Measurements from ENCODE around the gene ENPP6. TPM values are rescaled to one million over a fixed set of nuclear protein-coding genes. Genes with fewer than 3 reads are reported as not detected.

The ENPP6 gene
- polyA plus RNA-seq, 1 donor from 2014 or later, result not detected

DNA sequence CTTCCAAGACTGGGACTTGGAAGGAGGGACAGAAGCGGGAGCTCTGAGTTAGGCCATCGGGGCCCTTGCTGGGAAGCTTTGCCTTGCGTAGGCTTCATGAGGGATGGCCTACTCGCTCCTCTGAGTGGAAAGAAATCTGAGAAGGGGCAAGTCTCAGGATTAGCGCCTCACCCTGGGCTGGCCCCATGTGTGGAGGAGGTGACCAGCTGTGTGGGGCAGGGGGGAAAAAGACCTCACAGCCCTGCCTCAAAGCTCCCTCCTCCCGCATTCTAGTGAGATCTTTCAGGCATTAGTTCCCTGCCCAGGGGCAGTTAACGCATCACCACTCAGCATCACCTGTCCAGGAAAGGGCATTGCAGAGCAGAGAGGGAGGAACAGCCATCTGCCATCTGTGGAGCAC, 156.1 kb downstream of the ENPP6 start:
- Histone ChIP-seq H3K27me3 (ENCODE audit: insufficient read depth, low read depth, low read length) (no peaks in the 10 kb centered on the region), H4K20me1 (ENCODE audit: insufficient read depth) (no peaks in the 10 kb centered on the region), H3K4me3 (ENCODE audit: low read length) (no peak overlapping the region), H3K4me2 (ENCODE audit: low read length) (no peak overlapping the region), H3K9ac (ENCODE audit: low read length) (no peak overlapping the region), H3K27ac (ENCODE audit: low read length) (no peak overlapping the region), H3F3A (ENCODE audit: insufficient read depth, low read length, poor library complexity, severe bottlenecking) (no peaks in the 10 kb centered on the region), H2AFZ (ENCODE audit: low read depth, low read length) (no peak overlapping the region), H3K79me2 (replicated peaks; ENCODE audit: insufficient read depth, low read length) (no peaks in the 10 kb centered on the region), H3K36me3 (ENCODE audit: insufficient read depth, low read length) (no peaks in the 10 kb centered on the region), H3K9me2 (ENCODE audit: insufficient read depth, low read length) (no peaks in the 10 kb centered on the region), H3K9me3 (ENCODE audit: low read length) (no peaks in the 10 kb centered on the region)
- TF ChIP-seq POLR2AphosphoS5 (IDR thresholded peaks at IDR 0.05) (no peak), SMC3 (conservative IDR thresholded peaks at IDR 0.05; ENCODE audit: poor library complexity) (no peak), EP300 (conservative IDR thresholded peaks at IDR 0.05; ENCODE audit: poor library complexity, severe bottlenecking) (no peak), TAF1 (IDR thresholded peaks at IDR 0.05; ENCODE audit: low read depth) (no peak), RAD21 (conservative IDR thresholded peaks at IDR 0.05) (no peak), EZH2 (IDR thresholded peaks at IDR 0.05; ENCODE audit: borderline replicate concordance, insufficient read depth, low read length, poor library complexity, severe bottlenecking) (no peak), MXI1 (conservative IDR thresholded peaks at IDR 0.05; ENCODE audit: poor library complexity, severe bottlenecking) (no peak)
- TF ChIP-seq, protein P1, sequence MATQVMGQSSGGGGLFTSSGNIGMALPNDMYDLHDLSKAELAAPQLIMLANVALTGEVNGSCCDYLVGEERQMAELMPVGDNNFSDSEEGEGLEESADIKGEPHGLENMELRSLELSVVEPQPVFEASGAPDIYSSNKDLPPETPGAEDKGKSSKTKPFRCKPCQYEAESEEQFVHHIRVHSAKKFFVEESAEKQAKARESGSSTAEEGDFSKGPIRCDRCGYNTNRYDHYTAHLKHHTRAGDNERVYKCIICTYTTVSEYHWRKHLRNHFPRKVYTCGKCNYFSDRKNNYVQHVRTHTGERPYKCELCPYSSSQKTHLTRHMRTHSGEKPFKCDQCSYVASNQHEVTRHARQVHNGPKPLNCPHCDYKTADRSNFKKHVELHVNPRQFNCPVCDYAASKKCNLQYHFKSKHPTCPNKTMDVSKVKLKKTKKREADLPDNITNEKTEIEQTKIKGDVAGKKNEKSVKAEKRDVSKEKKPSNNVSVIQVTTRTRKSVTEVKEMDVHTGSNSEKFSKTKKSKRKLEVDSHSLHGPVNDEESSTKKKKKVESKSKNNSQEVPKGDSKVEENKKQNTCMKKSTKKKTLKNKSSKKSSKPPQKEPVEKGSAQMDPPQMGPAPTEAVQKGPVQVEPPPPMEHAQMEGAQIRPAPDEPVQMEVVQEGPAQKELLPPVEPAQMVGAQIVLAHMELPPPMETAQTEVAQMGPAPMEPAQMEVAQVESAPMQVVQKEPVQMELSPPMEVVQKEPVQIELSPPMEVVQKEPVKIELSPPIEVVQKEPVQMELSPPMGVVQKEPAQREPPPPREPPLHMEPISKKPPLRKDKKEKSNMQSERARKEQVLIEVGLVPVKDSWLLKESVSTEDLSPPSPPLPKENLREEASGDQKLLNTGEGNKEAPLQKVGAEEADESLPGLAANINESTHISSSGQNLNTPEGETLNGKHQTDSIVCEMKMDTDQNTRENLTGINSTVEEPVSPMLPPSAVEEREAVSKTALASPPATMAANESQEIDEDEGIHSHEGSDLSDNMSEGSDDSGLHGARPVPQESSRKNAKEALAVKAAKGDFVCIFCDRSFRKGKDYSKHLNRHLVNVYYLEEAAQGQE (IDR thresholded peaks at IDR 0.05; ENCODE audit: borderline replicate concordance), result no peak
- TF ChIP-seq, protein P2, sequence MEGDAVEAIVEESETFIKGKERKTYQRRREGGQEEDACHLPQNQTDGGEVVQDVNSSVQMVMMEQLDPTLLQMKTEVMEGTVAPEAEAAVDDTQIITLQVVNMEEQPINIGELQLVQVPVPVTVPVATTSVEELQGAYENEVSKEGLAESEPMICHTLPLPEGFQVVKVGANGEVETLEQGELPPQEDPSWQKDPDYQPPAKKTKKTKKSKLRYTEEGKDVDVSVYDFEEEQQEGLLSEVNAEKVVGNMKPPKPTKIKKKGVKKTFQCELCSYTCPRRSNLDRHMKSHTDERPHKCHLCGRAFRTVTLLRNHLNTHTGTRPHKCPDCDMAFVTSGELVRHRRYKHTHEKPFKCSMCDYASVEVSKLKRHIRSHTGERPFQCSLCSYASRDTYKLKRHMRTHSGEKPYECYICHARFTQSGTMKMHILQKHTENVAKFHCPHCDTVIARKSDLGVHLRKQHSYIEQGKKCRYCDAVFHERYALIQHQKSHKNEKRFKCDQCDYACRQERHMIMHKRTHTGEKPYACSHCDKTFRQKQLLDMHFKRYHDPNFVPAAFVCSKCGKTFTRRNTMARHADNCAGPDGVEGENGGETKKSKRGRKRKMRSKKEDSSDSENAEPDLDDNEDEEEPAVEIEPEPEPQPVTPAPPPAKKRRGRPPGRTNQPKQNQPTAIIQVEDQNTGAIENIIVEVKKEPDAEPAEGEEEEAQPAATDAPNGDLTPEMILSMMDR (IDR thresholded peaks at IDR 0.05; ENCODE audit: poor library complexity, severe bottlenecking), result no peak

DNA sequence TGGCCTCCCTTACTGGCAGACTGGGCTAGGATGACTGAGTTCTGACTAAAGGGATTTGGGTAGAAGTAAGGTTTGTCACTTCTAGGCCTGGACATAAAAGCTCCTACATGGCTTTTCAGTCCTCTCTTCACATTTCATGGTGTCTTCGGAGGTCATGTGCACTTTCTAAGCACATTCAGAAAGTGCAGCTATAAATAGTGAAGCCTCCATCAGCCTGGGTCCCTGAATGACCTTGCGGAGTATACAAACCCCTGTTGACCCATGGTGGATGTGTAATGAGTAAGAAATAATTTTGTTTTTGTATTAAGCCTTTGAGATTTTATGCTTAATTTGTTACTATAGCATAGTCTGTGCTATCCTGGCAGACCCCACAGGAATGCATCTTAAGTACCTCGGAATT, 158.6 kb downstream of the ENPP6 start:
- TF ChIP-seq, protein P2 (IDR thresholded peaks at IDR 0.05; ENCODE audit: poor library complexity, severe bottlenecking), result no peak
- TF ChIP-seq EZH2 (IDR thresholded peaks at IDR 0.05; ENCODE audit: borderline replicate concordance, insufficient read depth, low read length, poor library complexity, severe bottlenecking), result no peak
- no peaks in the 10 kb centered on the region for H3K9me2 ChIP-seq (ENCODE audit: insufficient read depth, low read length)
- no peaks in the 10 kb centered on the region for H4K20me1 ChIP-seq (ENCODE audit: insufficient read depth)
- H3K9ac ChIP-seq (ENCODE audit: low read length), result no peak overlapping the region
- H2AFZ ChIP-seq (ENCODE audit: low read depth, low read length), result no peak overlapping the region
- H3K27me3 ChIP-seq (ENCODE audit: insufficient read depth, low read depth, low read length), result no peaks in the 10 kb centered on the region
- H3K36me3 ChIP-seq (ENCODE audit: insufficient read depth, low read length), result no peaks in the 10 kb centered on the region
- H3K27ac ChIP-seq (ENCODE audit: low read length), result no peak overlapping the region
- H3F3A ChIP-seq (ENCODE audit: insufficient read depth, low read length, poor library complexity, severe bottlenecking), result no peaks in the 10 kb centered on the region
- H3K79me2 ChIP-seq (replicated peaks; ENCODE audit: insufficient read depth, low read length), result no peaks in the 10 kb centered on the region
- H3K4me3 ChIP-seq (ENCODE audit: low read length), result no peak overlapping the region
- no peaks in the 10 kb centered on the region for H3K9me3 ChIP-seq (ENCODE audit: low read length)
- no peak overlapping the region for H3K4me2 ChIP-seq (ENCODE audit: low read length)

Measured in neural cell (in vitro differentiated cells).